Measurements from ENCODE around the gene ABCA13.

The ABCA13 gene

GRCh38 chr7:48237354-48237753 lies 66.1 kb downstream of the ABCA13 start:
- no peak overlapping the region for H3K4me3 ChIP-seq (ENCODE audit: low read depth, low read length)
- TF ChIP-seq CTCF (IDR thresholded peaks at IDR 0.05; ENCODE audit: control insufficient read depth, extremely low read depth, insufficient read depth): no peak
- DNase-seq (ENCODE audit: low read depth): no peak

GRCh38 chr7:48242846-48243245 lies 71.6 kb downstream of the ABCA13 start:
- H3K4me3 ChIP-seq (ENCODE audit: low read depth, low read length): no peak overlapping the region
- DNase-seq (ENCODE audit: low read depth): no peak
- no peak for TF ChIP-seq CTCF (IDR thresholded peaks at IDR 0.05; ENCODE audit: control insufficient read depth, extremely low read depth, insufficient read depth)

- no peak for DNase-seq (ENCODE audit: low read depth)
- H3K4me3 ChIP-seq (ENCODE audit: low read depth, low read length): no peak overlapping the region
- no peak for TF ChIP-seq CTCF (IDR thresholded peaks at IDR 0.05; ENCODE audit: control insufficient read depth, extremely low read depth, insufficient read depth)
Observed at GRCh38 chr7:48244864-48245271, 73.6 kb downstream of the ABCA13 start.

GRCh38 chr7:48245751-48246472 lies 74.7 kb downstream of the ABCA13 start:
- TF ChIP-seq CTCF (IDR thresholded peaks at IDR 0.05; ENCODE audit: control insufficient read depth, extremely low read depth, insufficient read depth): no peak
- DNase-seq (ENCODE audit: low read depth): no peak
- no peak overlapping the region for H3K4me3 ChIP-seq (ENCODE audit: low read depth, low read length)

GRCh38 chr7:48249166-48249565 lies 77.9 kb downstream of the ABCA13 start:
- no peak overlapping the region for H3K4me3 ChIP-seq (ENCODE audit: low read depth, low read length)
- no peak for DNase-seq (ENCODE audit: low read depth)

GRCh38 chr7:48250441-48250951 lies 79.2 kb downstream of the ABCA13 start:
- TF ChIP-seq CTCF (IDR thresholded peaks at IDR 0.05; ENCODE audit: control insufficient read depth, extremely low read depth, insufficient read depth): no peak
- DNase-seq (ENCODE audit: low read depth): no peak
- no peak overlapping the region for H3K4me3 ChIP-seq (ENCODE audit: low read depth, low read length)

More at GRCh38 chr7:48249166-48249565, 77.9 kb downstream of the ABCA13 start:
- TF ChIP-seq CTCF (IDR thresholded peaks at IDR 0.05; ENCODE audit: control insufficient read depth, extremely low read depth, insufficient read depth): no peak

- H3K4me3 ChIP-seq (ENCODE audit: low read depth, low read length): no peak overlapping the region
- no peak for DNase-seq (ENCODE audit: low read depth)
- no peak for TF ChIP-seq CTCF (IDR thresholded peaks at IDR 0.05; ENCODE audit: control insufficient read depth, extremely low read depth, insufficient read depth)
Observed at GRCh38 chr7:48251766-48252165, 80.5 kb downstream of the ABCA13 start.

Measured in LNCaP clone FGC (cell line).